ENCODE results near the gene ADGRA3. TPM values are rescaled to one million over a fixed set of nuclear protein-coding genes. Genes with fewer than 3 reads are reported as not detected.

ADGRA3 gene
- total RNA-seq, 3 donors from 2014 or later = 34.6 to 74.8 (median 45.9) TPM

DNA sequence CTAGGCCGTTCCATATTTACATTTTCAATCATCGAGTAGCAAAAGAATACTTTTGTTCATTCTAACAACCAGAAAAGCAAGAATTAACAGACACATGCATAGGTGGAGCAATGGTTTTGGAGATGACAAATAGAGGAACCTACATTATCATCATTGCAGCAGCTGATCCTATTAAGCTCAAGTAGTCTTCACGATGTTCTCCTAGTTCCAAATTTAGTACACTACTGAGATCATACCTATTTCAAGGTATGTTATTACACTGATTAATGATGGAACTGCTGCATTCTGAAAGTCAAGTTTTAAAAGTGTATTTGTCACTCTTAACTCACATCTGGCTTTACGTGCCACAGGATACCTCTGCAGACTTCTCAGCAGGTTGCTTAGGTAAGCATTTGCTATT, 87.4 kb downstream of the ADGRA3 start:
- Histone ChIP-seq H3K27me3 (no peaks in the 10 kb centered on the region), H3K27ac (no peak overlapping the region), H3K4me3 (no peak overlapping the region), H3K4me1 (no peaks in the 10 kb centered on the region), H3K9me3 (no peaks in the 10 kb centered on the region), H3K36me3 (no peaks in the 10 kb centered on the region)
- no peak for DNase-seq (ENCODE audit: low spot score in 2 of 2)
- TF ChIP-seq POLR2AphosphoS5 (IDR thresholded peaks at IDR 0.05) (no peak), CTCF (IDR thresholded peaks at IDR 0.05) (no peak), POLR2A (IDR thresholded peaks at IDR 0.05) (no peak)
- intact Hi-C loops (cut with DNase I; ENCODE audit: low total_unique reads) = no loop called here

- H3K27ac ChIP-seq = no peak overlapping the region
- TF ChIP-seq POLR2A (IDR thresholded peaks at IDR 0.05) (no peak), POLR2AphosphoS5 (IDR thresholded peaks at IDR 0.05) (no peak), CTCF (IDR thresholded peaks at IDR 0.05) (no peak)
- H3K4me1 ChIP-seq = no peaks in the 10 kb centered on the region
- no peaks in the 10 kb centered on the region for H3K9me3 ChIP-seq
- DNase-seq (ENCODE audit: low spot score in 2 of 2) = no peak
- H3K36me3 ChIP-seq = no peaks in the 10 kb centered on the region
- H3K4me3 ChIP-seq = no peak overlapping the region
- intact Hi-C loops (cut with DNase I; ENCODE audit: low total_unique reads) = no loop called here
- no peaks in the 10 kb centered on the region for H3K27me3 ChIP-seq
These were observed 88.2 kb downstream of the ADGRA3 start for GRCh38 chr4:22427675-22428074.

- Histone ChIP-seq H3K9me3 (no peaks in the 10 kb centered on the region), H3K36me3 (no peaks in the 10 kb centered on the region), H3K4me1 (no peaks in the 10 kb centered on the region), H3K27ac (no peak overlapping the region), H3K27me3 (no peaks in the 10 kb centered on the region), H3K4me3 (no peak overlapping the region)
- intact Hi-C loops (cut with DNase I; ENCODE audit: low total_unique reads) = no loop called here
- TF ChIP-seq POLR2A (IDR thresholded peaks at IDR 0.05) (no peak), POLR2AphosphoS5 (IDR thresholded peaks at IDR 0.05) (no peak), CTCF (IDR thresholded peaks at IDR 0.05) (no peak)
- DNase-seq (ENCODE audit: low spot score in 2 of 2) = no peak
These were observed 95.6 kb downstream of the ADGRA3 start for GRCh38 chr4:22420291-22420690.

- no peaks in the 10 kb centered on the region for H3K36me3 ChIP-seq
- no peaks in the 10 kb centered on the region for H3K4me1 ChIP-seq
- no peak for DNase-seq (ENCODE audit: low spot score in 2 of 2)
- intact Hi-C loops (cut with DNase I; ENCODE audit: low total_unique reads) = loop anchor here (10.0 kb wide), 1 partner anchor 267 kb away; no protein-coding TSS in a partner anchor
- no peak overlapping the region for H3K27ac ChIP-seq
- no peaks in the 10 kb centered on the region for H3K9me3 ChIP-seq
- no peak overlapping the region for H3K4me3 ChIP-seq
- no peak for TF ChIP-seq POLR2A (IDR thresholded peaks at IDR 0.05)
- no peak for TF ChIP-seq POLR2AphosphoS5 (IDR thresholded peaks at IDR 0.05)
- TF ChIP-seq CTCF (IDR thresholded peaks at IDR 0.05) = no peak
- H3K27me3 ChIP-seq = no peaks in the 10 kb centered on the region
These were observed 98.5 kb downstream of the ADGRA3 start for GRCh38 chr4:22417408-22417807.

DNA sequence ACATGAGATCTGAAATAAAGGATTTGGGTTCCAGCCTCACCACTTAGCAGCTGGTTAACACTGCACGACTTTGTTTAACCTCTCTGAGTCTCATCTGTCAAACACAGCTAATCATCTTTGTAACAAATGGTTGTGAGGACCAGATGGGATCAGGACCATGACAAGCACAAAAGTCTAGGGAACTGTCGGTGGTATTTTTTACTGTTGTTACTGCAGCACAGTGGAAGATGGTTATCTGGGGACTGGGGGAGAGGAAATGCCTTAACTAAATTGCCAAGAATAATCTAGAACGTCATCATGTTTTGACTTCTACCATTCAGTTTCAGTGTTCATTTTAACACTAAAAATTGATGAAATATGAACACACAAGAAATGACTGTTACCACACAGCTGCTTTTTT, 99.5 kb downstream of the ADGRA3 start:
- no peaks in the 10 kb centered on the region for H3K27me3 ChIP-seq
- no peak overlapping the region for H3K4me3 ChIP-seq
- no peak overlapping the region for H3K27ac ChIP-seq
- no peak for DNase-seq (ENCODE audit: low spot score in 2 of 2)
- H3K9me3 ChIP-seq = no peaks in the 10 kb centered on the region
- H3K36me3 ChIP-seq = no peaks in the 10 kb centered on the region
- TF ChIP-seq CTCF (IDR thresholded peaks at IDR 0.05) (no peak), POLR2A (IDR thresholded peaks at IDR 0.05) (no peak), POLR2AphosphoS5 (IDR thresholded peaks at IDR 0.05) (no peak)
- H3K4me1 ChIP-seq = no peaks in the 10 kb centered on the region
- intact Hi-C loops (cut with DNase I; ENCODE audit: low total_unique reads) = loop anchor here (10.0 kb wide), 1 partner anchor 268 kb away; no protein-coding TSS in a partner anchor
